Peyer's patch (tissue), 4 donors: ENCODE results near the gene WFIKKN2.

ENCODE experiments used
- CTCF ChIP-seq, 6 experiments: fragments of 450-650 bp in 4 of 6; fragments of 200-600 bp in 2 of 6; sonication (generic) in 1 of 6; IDR thresholded peaks; one replicate each; pipeline ENCODE4 v1.5.1; 2017 to 2019; ENCODE audit warnings: antibody characterized with exemption in 6 of 6, mild to moderate bottlenecking in 3 of 6, moderate library complexity in 1 of 6
- POLR2A ChIP-seq, 2 donors: fragments of 450-650 bp; IDR thresholded peaks; one replicate each; pipeline ENCODE4 v1.5.1; 2017; ENCODE audit warnings: antibody characterized with exemption in 2 of 2, mild to moderate bottlenecking in 2 of 2, moderate library complexity in 2 of 2

DNA sequence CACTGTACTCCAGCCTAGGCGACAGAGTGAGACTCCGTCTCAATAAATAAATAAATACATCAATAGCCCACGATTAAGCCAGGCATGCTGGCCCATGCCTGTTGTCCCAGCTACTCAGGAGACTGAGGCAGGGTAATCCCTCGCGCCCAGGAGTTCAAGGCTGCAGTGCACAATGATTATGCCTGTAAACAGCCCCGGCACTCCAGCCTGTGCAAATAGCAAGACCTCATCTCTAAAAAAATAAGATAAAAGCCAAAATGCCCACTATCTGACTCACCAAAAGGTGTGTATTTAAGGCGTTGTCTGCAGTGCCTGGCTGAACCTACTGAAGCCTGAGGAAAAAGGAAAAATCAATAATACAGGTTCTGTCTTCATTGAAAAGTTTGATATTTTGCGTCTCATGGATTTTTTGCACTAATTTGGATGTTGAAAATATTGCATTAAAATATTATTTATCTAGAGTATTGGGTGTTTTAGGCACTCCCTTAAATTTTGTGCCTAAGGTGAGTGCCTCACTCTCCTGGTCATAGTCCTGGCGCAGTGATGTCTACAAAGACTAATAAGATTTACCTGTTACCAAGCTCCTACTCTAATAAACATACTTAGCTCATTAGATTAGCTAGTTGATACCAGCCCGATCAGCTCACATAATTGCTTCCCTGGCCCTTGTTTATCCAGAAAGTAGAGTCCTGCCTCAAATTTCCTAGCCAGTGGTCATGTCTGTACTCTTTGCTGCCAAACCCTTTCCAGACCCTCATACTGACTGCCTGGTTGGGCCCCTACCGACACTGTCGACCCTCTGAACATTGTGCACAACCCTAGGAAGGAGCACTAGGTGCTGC is 55.5 kb downstream of the WFIKKN2 start:
- TF ChIP-seq POLR2A (IDR thresholded peaks at IDR 0.05) (no peak), CTCF (IDR thresholded peaks at IDR 0.05) (no peak)
